Hindlimb muscle (tissue), 1 donor: ENCODE results near the gene CAD. TPM values are rescaled to one million over a fixed set of nuclear protein-coding genes. Genes with fewer than 3 reads are reported as not detected.

Experiments used
- DNase-seq: peaks from one replicate; pipeline ENCODE4 v3.0.0-alpha.2; 2013
- polyA plus RNA-seq: library from polyadenylated mRNA; unstranded; fragments of 120-200 nt; gene quantifications from one replicate; pipeline ENCODE4 v1.2.1, GENCODE V29; 2013; ENCODE audit not compliant: insufficient read length

CAD gene
- polyA plus RNA-seq, 1 donor: 28.0 TPM

DNA sequence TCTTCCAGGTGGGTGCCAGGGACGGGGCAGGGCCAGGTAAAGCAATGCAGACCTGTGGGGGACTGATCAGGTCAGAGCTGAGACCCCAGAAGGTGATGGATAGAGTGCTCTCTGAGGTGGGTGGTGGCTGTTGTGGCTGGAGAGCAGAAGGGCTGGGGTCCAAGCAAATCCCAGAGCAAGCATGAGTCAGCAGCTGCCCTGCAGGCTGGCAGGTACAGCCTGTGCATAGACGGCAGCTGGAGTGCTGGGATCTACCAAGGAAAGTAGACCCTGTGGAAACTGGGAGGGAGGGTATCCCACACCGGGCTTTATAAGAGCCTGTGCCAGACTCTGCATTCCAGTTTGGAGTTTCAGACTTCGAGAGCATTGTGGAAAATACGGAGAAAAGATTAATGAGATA is 65.7 kb downstream of the CAD start:
- DNase-seq: no peak

DNA sequence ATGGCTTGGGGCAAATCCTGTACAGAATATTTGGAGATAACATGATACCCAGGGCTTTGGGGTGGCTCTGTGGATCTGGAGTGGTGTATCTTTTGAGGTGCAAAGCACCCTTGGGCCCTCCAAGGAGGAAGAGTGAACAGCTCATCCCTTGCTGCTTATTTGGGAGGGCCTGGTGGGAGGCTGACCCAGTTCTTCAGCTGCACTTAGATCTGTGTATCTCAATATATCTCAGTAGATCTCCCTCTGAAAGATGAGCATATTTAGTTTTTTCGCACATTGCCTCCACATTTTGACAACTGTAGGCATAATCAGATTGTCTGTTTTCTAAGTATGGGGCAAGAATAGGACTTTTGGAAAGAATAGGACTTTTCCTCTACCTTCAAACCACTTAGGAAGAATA is 67.8 kb downstream of the CAD start:
- DNase-seq: no peak

DNA sequence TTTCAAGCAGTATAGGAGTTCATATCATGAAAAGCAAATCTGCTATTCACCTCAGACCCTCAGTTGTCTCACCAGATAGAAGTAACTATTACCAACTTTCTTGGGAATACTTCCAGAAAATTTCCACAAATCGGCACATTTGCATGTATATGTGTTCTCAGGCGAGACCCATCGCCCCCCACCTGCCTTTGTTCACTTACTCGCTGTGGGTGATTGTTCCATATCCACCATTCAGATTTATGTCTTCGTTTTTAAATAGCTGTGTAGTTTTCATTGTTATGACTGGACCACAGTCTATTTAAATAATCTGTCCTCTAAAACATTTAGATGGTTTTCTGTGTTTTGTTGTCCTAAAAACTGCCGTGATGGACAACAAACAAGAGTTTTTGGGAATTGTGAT is 68.3 kb downstream of the CAD start:
- no peak for DNase-seq

DNA sequence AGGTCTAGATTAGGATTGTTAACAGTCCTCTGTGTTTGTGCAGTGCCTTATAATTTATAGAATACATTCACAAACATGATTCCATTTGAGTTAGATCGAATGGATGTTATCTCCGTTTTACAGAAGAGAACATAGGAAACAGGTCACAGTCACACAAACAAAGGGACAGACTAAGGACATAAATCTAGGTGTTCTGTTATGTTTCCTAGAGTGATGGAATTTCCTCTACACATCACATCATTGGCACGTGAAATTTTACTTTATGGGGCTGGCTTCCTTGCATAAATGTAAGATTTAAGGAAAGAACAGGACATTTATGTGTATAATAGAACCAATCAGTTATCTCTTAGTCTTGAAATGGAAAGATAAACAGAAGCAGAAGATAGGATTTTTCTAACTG is 71.4 kb downstream of the CAD start:
- no peak for DNase-seq

DNA sequence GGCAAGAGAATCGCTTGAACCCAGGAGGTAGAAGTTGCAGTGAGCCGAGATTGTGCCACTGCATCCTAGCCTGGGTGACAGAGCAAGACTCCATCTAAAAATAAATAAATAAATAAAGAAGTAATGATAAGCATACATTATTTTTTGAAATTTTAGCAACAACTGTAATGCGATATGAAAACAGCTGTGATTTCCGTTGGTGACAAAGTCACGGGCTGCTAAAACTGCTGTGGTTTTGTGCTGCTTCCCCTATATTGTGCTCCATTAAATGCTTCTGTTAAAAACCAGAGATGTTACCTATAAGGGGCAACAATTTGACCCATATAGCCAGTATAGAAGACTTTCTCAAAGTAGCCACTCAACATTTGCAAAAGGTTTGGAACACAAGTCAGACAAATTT is 73.4 kb downstream of the CAD start:
- DNase-seq: no peak

DNA sequence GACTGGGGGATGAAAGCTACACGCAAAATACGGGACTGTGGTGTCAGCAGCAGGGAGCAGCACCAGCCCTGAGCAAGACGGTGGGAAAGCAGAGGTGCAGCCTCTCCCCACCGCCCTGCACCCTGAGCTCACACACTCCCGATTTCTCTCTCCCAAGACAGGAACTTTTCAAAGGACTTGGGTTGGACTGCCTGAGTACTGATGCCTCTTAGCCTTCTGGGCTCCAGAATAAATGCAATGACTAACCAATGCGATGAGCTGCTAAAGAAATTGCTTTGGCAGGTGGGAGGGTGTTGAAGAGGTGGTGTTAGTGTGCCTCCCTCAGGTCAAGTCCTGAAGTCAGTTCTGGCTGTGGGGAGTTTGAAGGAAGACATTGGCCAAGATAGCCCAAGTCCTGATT is 74.7 kb downstream of the CAD start:
- DNase-seq: no peak

Other genes starting within 250 kb of the CAD start
- gene MAPRE3, start 246.7 kb upstream of the CAD start, polyA plus RNA-seq: 41.2 TPM
- 57.7 TPM for gene TMEM214, start 184.4 kb upstream of the CAD start, polyA plus RNA-seq
- 18.8 TPM for gene AGBL5, start 165.7 kb upstream of the CAD start, polyA plus RNA-seq
- 202 TPM for gene OST4, start 145.7 kb upstream of the CAD start, polyA plus RNA-seq
- 66.7 TPM for gene EMILIN1, start 138.8 kb upstream of the CAD start, polyA plus RNA-seq
- 1.5 TPM for gene KHK, start 130.6 kb upstream of the CAD start, polyA plus RNA-seq
- 0.75 TPM for gene CGREF1, start 98.2 kb upstream of the CAD start, polyA plus RNA-seq
- gene ABHD1, start 93.6 kb upstream of the CAD start, polyA plus RNA-seq: 0.18 TPM
- 35.1 TPM for gene PREB, start 82.7 kb upstream of the CAD start, polyA plus RNA-seq
- gene PRR30, start 78.0 kb upstream of the CAD start, polyA plus RNA-seq: not detected
- gene TCF23, start 68.4 kb upstream of the CAD start, polyA plus RNA-seq: 0.17 TPM
- 83.7 TPM for gene ATRAID, start 5.3 kb upstream of the CAD start, polyA plus RNA-seq
- gene SLC5A6, start 5.1 kb upstream of the CAD start, polyA plus RNA-seq: 18.6 TPM
- 2.8 TPM for gene SLC30A3, start 45.7 kb downstream of the CAD start, polyA plus RNA-seq
- 0.34 TPM for gene DNAJC5G, start 58.1 kb downstream of the CAD start, polyA plus RNA-seq
- 128 TPM for gene TRIM54, start 65.1 kb downstream of the CAD start, polyA plus RNA-seq
- gene UCN, start 91.1 kb downstream of the CAD start, polyA plus RNA-seq: 2.5 TPM
- gene MPV17, start 105.7 kb downstream of the CAD start, polyA plus RNA-seq: 46.8 TPM
- 32.5 TPM for gene GTF3C2, start 139.4 kb downstream of the CAD start, polyA plus RNA-seq
- 34.4 TPM for gene EIF2B4, start 153.0 kb downstream of the CAD start, polyA plus RNA-seq
- gene SNX17, start 153.2 kb downstream of the CAD start, polyA plus RNA-seq: 75.0 TPM
- gene ZNF513, start 163.4 kb downstream of the CAD start, polyA plus RNA-seq: 15.4 TPM
- 57.8 TPM for gene PPM1G, start 192.2 kb downstream of the CAD start, polyA plus RNA-seq
- gene NRBP1, start 211.3 kb downstream of the CAD start, polyA plus RNA-seq: 115 TPM
- 1.4 TPM for gene KRTCAP3, start 225.0 kb downstream of the CAD start, polyA plus RNA-seq